NCI-H2171 treated with DMSO at 0.1 percent for 48 hours (cell line): ENCODE measurements around the gene RMI2.

Experiments
- DNase-seq: peaks from one replicate; lab custom pipeline; 2025; lab: John Stamatoyannopoulos, UW

RMI2 gene

GRCh38 chr16:11399261-11399831 lies 54.1 kb downstream of the RMI2 start:
- DNase-seq, result no peak

- DNase-seq, result no peak
Observed at GRCh38 chr16:11400076-11400475, 54.8 kb downstream of the RMI2 start.
